GM20000 (cell line): Measurements from ENCODE around the gene ZNF740.
A peak's percentile ranks its signal among the peaks of the same experiment; 100 is the strongest.

Experiments
- DNase-seq: peaks from one replicate; pipeline ENCODE4 v3.0.0; 2012; ENCODE audit warnings: low spot score
- TF ChIP-seq, protein P1 (sequence below): IDR thresholded peaks from 2 replicates; pipeline ENCODE4 v1.5.1; 2012; ENCODE audit warnings: mild to moderate bottlenecking, control low read depth; ENCODE audit errors: extremely low read depth, missing control alignments

Gene ZNF740

DNA sequence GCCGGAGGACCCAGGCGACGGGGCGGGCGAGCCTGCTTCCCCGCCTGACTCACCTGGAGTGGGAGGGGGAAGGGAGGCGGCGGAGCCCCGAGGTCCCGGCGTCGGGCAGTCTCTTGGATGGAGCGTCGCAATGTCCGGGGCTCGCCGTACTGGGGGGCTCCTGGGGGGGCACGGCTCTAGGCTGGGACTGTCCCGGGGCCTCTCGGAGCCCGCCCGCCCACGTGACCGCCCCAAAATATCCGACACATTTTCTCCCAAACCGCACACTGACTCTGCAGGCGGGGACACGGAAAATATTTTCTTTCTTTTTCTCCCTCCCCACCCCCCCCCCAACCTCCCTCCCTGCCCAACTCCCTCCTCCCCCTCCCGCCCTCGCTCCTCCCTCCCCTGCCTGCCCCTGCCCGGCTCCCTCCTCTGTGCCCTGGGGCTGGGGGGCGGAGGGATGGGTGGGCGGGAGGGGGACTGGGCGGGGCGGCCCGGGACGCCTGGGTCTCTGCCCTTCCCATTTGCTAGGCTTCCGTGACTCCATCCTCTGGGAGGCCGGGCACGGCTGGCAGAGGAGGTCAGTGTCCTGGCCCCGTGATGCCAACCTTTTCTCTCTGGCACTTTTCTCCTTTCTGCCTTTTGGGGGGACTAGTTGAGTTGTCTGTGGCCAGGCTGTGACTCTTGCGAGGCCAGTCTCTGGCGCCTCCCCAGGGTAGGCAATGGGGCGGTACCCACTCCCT, 51.6 kb downstream of the ZNF740 start, which contains the start of gene RARG:
Gene RARG, minus strand, starts transcription at position 289 of the 725 bp plus-strand sequence. CDS start 4,664 bp downstream, outside the sequence.
- TF ChIP-seq, protein P1, sequence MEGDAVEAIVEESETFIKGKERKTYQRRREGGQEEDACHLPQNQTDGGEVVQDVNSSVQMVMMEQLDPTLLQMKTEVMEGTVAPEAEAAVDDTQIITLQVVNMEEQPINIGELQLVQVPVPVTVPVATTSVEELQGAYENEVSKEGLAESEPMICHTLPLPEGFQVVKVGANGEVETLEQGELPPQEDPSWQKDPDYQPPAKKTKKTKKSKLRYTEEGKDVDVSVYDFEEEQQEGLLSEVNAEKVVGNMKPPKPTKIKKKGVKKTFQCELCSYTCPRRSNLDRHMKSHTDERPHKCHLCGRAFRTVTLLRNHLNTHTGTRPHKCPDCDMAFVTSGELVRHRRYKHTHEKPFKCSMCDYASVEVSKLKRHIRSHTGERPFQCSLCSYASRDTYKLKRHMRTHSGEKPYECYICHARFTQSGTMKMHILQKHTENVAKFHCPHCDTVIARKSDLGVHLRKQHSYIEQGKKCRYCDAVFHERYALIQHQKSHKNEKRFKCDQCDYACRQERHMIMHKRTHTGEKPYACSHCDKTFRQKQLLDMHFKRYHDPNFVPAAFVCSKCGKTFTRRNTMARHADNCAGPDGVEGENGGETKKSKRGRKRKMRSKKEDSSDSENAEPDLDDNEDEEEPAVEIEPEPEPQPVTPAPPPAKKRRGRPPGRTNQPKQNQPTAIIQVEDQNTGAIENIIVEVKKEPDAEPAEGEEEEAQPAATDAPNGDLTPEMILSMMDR = no peak
- DNase-seq = peak; percentile 58

DNA sequence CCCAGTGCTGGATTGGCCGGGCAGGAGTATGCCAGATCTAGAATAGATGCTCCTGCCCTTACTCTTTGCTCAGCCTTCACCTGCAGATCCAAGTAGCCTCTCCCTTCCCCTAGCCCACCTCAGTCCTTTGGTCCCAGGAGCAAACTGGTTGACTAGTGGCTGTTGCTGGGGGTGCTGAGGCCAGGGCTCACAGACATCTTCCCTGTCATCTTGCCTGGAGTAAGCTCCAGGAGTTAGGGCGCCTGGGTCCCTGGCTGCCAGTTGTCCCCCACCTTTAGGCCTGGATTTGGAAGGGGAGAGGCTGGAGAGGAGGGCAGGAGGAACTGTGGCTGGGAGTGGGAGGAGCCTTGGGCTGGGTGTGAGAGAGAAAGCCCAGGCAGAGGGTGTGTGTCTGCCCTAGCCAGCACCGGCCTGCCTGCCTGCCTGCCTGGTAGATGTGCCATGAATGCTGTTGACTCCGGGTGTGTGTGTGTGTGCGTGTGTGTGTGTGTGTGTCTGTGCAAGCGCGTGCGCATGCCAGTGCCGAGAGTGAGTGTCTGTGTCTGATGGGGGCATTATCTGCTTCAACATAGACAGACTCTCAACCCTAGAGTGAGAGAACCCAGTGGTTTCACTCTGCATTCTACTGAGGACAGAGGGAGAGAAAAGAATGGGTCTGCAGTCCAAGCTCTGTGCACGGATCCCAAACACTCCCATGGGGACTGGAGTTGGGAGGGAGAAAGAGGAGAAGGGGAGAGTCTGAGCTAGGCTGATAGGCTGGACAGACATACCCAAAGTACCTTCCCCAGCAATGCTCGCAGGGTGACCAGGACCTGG, 52.3 kb downstream of the ZNF740 start:
- TF ChIP-seq, protein P1 = no peak
- DNase-seq = no peak

DNA sequence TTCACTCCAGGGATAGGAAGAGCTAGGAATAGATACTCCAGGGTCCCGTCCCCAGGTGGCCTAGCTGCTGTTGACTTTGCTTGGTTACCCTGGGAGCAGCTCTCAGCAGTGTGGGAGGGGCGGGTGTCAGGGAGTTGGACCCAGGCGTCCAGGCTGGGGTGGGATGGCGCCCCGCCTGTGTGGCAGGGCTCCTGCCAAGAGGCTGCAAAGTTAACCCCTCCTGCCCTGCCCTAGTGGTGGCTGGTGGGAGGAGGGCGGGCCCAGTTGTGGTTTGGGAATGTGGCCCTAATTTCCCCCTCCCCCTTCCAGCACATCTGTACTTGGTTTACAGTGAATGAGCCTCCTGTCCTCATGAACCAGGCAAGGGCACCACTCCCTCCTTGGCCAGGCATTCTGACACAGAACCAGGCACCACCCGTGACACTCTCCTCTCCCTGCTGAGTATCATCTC, 53.2 kb downstream of the ZNF740 start:
- no peak for DNase-seq
- TF ChIP-seq, protein P1 = no peak

DNA sequence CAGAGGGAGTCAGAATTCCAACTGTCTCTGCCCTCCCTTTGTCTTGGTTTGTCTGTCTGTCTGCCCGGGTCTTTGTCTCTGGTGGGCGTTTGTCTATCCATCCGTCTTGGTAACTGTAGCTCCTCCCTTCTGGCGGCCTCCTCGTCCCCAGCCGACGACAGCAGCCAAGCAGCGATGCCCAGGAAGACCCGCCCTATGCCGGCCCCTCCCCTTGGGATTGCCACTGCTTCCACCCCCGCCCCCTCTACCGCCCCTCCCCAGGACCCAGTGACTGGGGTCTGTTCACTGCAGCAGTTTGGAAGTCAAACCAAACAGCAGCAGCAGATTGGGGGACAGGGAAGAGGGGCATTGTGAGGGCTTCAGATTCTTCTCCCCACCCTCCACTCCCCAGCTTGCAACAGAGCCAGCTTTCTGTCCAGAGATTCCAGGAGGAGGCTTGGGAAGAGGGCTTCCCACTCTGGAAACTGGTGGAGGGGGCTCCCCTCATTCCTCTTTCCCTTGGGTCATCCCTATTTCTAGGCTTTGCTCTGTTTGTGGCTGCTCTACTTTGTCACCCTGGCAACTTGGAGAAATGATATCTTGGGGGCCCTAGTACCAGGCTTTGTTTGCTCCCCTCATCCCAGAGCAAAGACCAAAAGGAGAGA, 53.9 kb downstream of the ZNF740 start:
- DNase-seq = no peak
- TF ChIP-seq, protein P1 = no peak

DNA sequence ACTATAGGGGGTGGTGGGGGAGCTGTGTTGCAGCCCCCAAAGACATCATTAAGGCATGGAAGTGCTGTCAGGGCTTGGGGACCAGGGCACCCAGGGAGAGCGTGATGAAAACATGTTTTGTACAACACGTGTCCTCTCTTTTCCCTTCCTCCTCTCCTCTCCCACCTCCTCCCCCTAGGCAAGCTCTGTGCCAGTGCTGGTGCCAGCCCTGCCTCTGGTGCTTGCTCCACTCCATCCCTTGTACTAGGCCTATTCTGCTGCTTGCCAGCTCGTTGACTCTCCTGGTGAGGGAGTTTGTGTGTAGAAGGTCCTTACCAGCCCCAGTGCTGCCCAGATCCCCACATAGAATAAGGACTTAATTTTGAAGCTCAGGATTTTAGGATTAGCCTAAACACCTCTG, 54.6 kb downstream of the ZNF740 start:
- no peak for DNase-seq
- TF ChIP-seq, protein P1 = no peak

DNA sequence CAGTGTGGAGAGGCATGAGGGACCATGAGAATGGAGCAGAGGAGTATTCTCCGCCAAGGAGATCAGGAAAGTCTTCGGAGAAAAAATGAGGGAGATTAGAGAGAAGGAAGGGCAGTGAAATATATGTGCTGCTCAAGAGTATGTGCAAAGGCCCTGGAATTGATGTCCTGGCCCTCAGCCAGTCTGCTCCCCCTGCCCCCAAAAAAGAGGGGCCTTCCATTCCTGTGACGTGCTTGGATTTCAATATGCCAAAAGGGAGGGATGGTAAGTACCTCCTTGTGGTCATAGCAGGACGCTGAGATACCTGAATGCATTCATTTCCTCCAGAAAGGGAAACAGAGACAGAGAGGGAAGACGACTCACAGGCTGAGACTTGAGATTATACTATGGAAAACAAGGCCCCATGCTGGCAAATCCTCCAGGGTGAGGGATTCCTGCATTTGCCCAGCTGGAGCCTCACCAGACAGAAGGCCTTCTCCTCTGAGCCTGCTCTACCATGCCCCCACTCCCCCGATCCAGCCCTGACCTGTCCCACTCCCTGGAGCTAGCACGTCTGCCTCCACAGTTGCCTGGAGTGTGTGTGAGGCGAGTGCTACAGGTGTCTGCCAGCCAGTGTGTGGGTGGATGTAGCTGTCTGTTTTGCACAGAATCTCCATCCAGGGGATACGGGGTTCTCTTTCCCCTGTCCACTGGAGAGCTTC, 55.4 kb downstream of the ZNF740 start:
- DNase-seq = no peak

More for the DNA sequence above, 55.4 kb downstream of the ZNF740 start:
- TF ChIP-seq, protein P1 = no peak
